Adipose tissue (tissue), 3 donors: Measurements from ENCODE around the gene PPP1R9B. TPM values are rescaled to one million over a fixed set of nuclear protein-coding genes. Genes with fewer than 3 reads are reported as not detected.

Experiments
- H3K27ac ChIP-seq: one replicate; pipeline ENCODE4 v1.5.1; 2013; ENCODE audit warnings: low read depth, low read length
- WGBS, 3 donors: extraction: QIAGEN DNeasy Blood & Tissue Kit; methylation state at CpG; one replicate each; pipeline ENCODE4 v1.1.7; 2013; 5-methylcytosine and 5-hydroxymethylcytosine counted together
- polyA plus RNA-seq, 3 donors: library from polyadenylated mRNA; stranded (reverse); fragments of 200-250 nt; gene quantifications; one replicate each; pipeline ENCODE4 v1.2.3, GENCODE V29; 2013
- donor health status: healthy with polysubstance abuse.
- donor health status: Bipolar disorder and iron deficiency.
- donor health status: healthy.

Gene PPP1R9B
- polyA plus RNA-seq, 3 donors = 11.8 to 48.7 (median 21.6) TPM

- WGBS, 3 donors = 92 to 93% (median 93%) methylated on average over 16 of the region's 16 CpGs
- no peak overlapping the region for H3K27ac ChIP-seq
These were observed 15.0 kb downstream of the PPP1R9B start for GRCh38 chr17:50135316-50136095.

DNA sequence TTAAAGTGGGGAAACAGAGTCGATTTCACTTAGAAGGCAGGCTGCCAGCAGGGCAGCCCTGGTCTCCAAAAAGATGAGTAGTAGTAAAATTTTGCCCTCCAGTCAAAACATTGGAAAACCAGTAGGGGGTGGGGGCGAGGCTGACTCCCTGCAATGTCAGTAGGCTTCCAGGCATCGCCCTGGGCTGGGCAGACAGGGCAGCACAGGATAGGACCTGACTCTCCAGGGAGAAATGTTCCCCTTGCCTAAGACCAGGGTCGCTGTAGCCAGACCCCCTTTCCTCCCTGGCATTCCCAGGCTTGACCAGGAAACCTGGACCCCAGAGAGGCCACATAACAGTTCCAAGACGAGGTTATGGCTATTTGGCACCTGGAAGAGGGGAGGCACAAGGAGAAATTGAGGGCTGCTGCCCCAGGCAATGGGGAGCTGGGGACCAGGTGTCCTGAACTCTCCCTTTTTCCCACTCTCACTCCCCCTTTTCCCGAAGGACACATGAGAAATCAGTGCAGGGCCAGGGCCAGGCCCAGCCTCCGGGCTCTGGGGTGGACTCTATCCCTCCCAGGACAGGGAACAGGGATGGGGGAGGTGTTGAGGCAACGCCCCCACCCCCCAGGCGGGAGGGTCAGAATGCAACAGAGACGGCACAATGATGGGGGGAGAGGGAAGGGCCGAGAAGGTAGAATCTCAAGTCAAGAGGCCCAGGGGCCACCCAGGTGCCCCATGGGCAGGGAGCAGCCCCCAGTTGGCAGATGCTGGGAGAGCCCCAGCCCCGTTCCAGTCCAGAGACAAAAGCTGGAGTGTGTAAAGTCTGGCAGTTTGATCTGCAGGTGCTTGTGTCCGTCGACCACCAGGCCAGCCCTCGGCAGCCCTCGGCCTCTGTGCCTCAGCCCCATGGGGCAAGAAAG, 16.0 kb downstream of the PPP1R9B start:
- WGBS, 3 donors = 73 to 81% (median 77%) methylated on average over 16 of the region's 16 CpGs
- H3K27ac ChIP-seq = no peak overlapping the region

- no peak overlapping the region for H3K27ac ChIP-seq
- 46 to 57% (median 51%) methylated on average over 16 of the region's 16 CpGs for WGBS, 3 donors
These were observed 16.7 kb downstream of the PPP1R9B start for GRCh38 chr17:50133769-50134099.

DNA sequence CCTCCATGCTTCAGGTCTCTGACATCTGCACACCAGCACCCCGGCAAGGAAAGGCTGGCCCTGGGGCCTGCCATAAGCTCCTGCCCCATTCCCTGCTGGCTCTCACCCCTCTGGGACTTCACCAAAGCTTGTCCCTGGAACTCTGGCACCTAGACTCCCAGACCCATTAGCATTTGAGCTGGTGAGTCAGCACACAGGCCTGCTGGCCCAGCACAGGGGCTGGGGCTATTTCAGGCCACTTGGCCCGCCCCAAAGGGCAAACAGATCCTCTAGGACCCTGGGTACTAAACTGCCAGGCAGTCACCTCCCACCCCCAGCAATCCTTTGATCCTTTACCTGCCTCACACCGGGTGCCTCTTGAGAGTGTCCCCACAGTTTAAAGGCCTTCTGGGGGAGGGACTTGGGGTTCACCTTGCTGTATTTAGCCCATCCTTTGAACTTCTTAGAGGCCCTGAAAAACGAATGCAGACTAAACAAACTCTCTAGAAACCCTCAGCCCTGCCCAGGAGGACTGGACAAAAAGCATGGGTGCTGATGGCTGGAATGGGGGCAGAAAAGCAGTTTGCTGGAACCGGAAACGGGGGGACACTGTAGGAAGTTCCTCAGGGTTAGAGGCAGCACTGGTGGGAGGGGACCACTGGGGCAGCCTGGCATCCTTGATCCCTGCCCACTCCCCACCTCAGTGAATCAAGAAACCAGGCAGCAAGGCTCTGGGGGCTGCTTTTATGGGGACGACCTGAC, 17.3 kb downstream of the PPP1R9B start:
- 65 to 69% (median 66%) methylated on average over 7 of the region's 7 CpGs for WGBS, 3 donors
- H3K27ac ChIP-seq = no peak overlapping the region

DNA sequence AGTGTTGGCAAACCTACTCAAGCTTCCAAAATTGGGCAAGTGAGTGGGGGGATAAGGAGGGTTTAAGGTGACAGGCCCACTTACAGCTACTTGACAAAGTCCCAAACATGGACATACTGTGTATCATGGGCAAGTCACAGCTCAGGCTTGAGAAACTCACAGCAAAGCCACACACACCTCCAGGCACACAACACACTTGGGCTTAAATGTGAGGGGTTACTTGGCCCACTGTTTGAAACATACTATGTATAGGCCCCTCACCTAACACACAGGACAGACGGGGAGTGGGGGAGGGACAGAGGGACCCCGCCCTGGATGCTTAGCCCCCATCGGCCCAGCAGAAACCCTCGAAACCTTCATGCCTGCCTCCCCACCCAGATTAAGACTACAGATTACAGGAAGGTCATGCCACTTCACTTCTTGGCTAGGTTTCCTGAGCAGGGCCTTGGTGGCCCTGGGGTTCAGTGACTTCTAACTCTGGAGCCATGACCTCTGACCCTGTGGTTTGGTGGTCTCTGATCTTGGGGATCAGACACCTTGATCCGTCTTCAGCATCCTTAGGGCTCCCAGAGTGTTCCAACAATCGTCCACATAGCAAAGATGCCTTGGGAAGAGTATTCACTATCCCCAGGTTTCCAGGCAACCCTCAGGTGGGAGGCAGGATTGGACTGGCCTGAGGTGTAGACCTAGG, 18.2 kb downstream of the PPP1R9B start:
- H3K27ac ChIP-seq = no peak overlapping the region
- WGBS, 3 donors = 72 to 86% (median 83%) methylated on average over 6 of the region's 6 CpGs

- 48 to 72% (median 55%) methylated on average over 10 to 19 of the region's 19 CpGs for WGBS, 3 donors
- H3K27ac ChIP-seq = no peak overlapping the region
These were observed 19.7 kb downstream of the PPP1R9B start for GRCh38 chr17:50130559-50131305.

- H3K27ac ChIP-seq = no peak within 1 kb of the TSS
- WGBS, 3 donors = 1 to 4% (median 3%) methylated on average over 43 to 82 of the region's 84 CpGs
These were observed 20.5 kb downstream of the PPP1R9B start, which contains the start of gene SAMD14 for GRCh38 chr17:50129728-50130558. TSS of gene SAMD14 (minus strand) at chr17:50130160. CDS start at chr17:50124959, 5,201 bp downstream.

DNA sequence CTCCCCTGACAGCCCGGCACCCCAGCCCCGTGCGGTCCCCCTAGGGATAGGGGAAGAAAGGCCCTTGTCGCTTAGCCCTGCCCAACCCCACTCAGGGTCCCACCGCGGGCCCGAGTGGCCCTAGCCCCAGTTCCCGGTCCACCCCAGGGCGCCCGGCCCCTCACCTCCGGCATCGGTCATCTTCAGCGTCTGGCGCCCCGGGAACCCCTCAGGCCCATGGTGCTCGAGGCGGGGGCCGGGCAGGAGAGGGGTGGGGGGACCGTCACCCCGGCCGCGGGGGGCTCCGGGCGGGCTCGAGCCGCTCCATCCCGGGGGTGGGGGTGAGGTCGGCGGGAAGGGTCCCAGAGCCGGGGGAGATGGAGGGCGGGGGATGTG, 21.1 kb downstream of the PPP1R9B start:
- WGBS, 3 donors = 0 to 2% (median 1%) methylated on average over 27 to 31 of the region's 31 CpGs
- H3K27ac ChIP-seq = no peak overlapping the region

GRCh38 chr17:50128441-50129352, 21.8 kb downstream of the PPP1R9B start:
- H3K27ac ChIP-seq = no peak overlapping the region
- WGBS, 3 donors = 13 to 20% (median 20%) methylated on average over 28 to 32 of the region's 32 CpGs

GRCh38 chr17:50127697-50128361, 22.6 kb downstream of the PPP1R9B start:
- WGBS, 3 donors = 39 to 73% (median 41%) methylated on average over 6 of the region's 6 CpGs
- no peak overlapping the region for H3K27ac ChIP-seq

DNA sequence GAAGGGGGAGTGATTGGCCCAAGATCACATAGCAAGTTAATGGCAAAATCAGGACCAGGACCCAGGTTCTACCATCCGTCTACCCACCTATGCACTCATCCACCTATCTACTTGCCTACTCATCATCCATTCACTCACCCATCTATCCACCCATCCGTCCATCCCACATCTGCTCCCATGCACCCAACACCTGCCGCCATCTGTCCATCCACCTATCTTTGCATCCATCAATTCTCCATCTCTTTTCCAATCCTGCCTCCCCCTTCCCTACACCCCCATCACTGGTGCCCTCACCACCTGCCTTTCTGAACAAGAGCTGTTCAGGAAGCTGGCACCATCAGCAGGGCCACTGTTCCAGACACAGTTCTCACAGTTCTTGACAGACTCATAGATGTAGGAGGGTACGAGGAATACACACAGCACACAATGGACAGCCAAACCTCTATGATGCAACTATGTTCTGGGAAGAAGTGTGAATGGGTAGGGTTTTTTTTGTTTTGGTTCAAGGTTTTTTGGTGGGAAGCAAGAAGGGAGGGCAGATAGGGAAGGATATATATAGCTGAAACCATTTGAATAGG, 25.0 kb downstream of the PPP1R9B start:
- no peak overlapping the region for H3K27ac ChIP-seq
- 90 to 97% (median 95%) methylated on average over 4 of the region's 4 CpGs for WGBS, 3 donors

GRCh38 chr17:50123649-50124349, 26.7 kb downstream of the PPP1R9B start:
- 40 to 56% (median 47%) methylated on average over 11 to 12 of the region's 12 CpGs for WGBS, 3 donors

GRCh38 chr17:50122945-50123344, 27.5 kb downstream of the PPP1R9B start:
- 85 to 91% (median 91%) methylated on average over 3 of the region's 3 CpGs for WGBS, 3 donors
- no peak overlapping the region for H3K27ac ChIP-seq

More at GRCh38 chr17:50123649-50124349, 26.7 kb downstream of the PPP1R9B start:
- no peak overlapping the region for H3K27ac ChIP-seq

DNA sequence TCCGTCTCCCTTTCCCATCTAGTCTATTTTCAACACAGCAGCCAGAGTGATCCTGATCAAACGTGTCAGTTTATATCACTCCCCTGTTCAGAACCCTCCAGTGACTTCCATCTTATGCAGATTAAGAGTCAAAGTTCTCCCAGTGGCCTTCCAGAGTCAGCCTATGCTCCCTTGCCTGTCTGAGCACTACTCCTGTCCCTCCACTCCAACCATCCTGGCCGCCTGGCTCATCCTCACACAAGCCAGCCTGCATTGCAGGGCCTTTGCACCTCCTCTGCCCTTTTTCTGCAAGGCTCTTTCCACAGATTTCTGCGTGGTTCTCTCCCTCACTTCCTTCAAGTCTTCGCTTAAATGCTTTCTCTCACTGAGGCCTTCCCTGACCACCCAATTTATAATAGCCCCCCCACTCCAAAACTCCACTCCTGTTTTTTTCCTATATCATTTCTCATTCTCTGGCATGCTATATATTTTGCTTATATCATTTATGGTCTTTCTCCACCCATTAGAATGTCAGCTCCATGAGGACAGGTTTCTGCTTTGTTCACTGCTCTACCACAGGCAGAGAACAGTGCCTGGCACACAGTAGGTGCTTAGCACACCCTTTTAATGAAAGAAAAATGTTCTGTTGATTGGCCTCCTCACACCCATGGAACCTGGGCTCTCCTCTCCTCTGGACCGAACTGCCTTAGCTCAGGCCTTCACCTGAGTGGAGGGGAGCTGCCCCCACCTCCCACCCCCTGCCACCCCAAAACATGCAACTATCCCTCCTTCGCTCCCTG, 29.8 kb downstream of the PPP1R9B start:
- no peak overlapping the region for H3K27ac ChIP-seq
- 91 to 96% (median 92%) methylated on average over 7 of the region's 7 CpGs for WGBS, 3 donors
